ENCODE results near the gene HS3ST3B1.

HS3ST3B1 gene

GRCh38 chr17:14310605-14311004 lies 9.7 kb downstream of the HS3ST3B1 start:
- no peaks in the 10 kb centered on the region for H3K9me2 ChIP-seq (replicated peaks; ENCODE audit: control insufficient read depth, low read length)
- TF ChIP-seq CTCF (IDR thresholded peaks at IDR 0.05; ENCODE audit: low read depth, low read length, poor library complexity, severe bottlenecking) (no peak), EZH2phosphoT487 (IDR thresholded peaks at IDR 0.05; ENCODE audit: borderline replicate concordance, low read length) (no peak)
- no peaks in the 10 kb centered on the region for H3K79me2 ChIP-seq (ENCODE audit: control insufficient read depth, low read length)
- H4K20me1 ChIP-seq (ENCODE audit: control insufficient read depth, insufficient read depth, low read depth, low read length): no peaks in the 10 kb centered on the region
- no peaks in the 10 kb centered on the region for H3K27me3 ChIP-seq (ENCODE audit: control insufficient read depth, low read length)
- no peak overlapping the region for H3K4me3 ChIP-seq (ENCODE audit: low read length)
- H3K36me3 ChIP-seq (ENCODE audit: control insufficient read depth, low read length): no peaks in the 10 kb centered on the region
- no peak overlapping the region for H3K27ac ChIP-seq (ENCODE audit: low read depth, low read length)
- no peaks in the 10 kb centered on the region for H3F3A ChIP-seq (ENCODE audit: control insufficient read depth, insufficient read depth)
- no peaks in the 10 kb centered on the region for H3K4me1 ChIP-seq (ENCODE audit: control insufficient read depth, low read length)
- H3K9me3 ChIP-seq (ENCODE audit: control insufficient read depth, insufficient read depth, low read length): no peaks in the 10 kb centered on the region
- no peak overlapping the region for H3K4me2 ChIP-seq (ENCODE audit: low read length)

GRCh38 chr17:14311186-14311705 lies 10.4 kb downstream of the HS3ST3B1 start:
- no peaks in the 10 kb centered on the region for H3K27me3 ChIP-seq (ENCODE audit: control insufficient read depth, low read length)

GRCh38 chr17:14311981-14312380 lies 11.1 kb downstream of the HS3ST3B1 start:
- no peaks in the 10 kb centered on the region for H3F3A ChIP-seq (ENCODE audit: control insufficient read depth, insufficient read depth)
- H3K4me3 ChIP-seq (ENCODE audit: low read length): no peak overlapping the region
- TF ChIP-seq EZH2phosphoT487 (IDR thresholded peaks at IDR 0.05; ENCODE audit: borderline replicate concordance, low read length) (no peak), CTCF (IDR thresholded peaks at IDR 0.05; ENCODE audit: low read depth, low read length, poor library complexity, severe bottlenecking) (no peak)
- no peaks in the 10 kb centered on the region for H3K4me1 ChIP-seq (ENCODE audit: control insufficient read depth, low read length)
- no peak overlapping the region for H3K27ac ChIP-seq (ENCODE audit: low read depth, low read length)
- no peak overlapping the region for H3K4me2 ChIP-seq (ENCODE audit: low read length)
- H3K36me3 ChIP-seq (ENCODE audit: control insufficient read depth, low read length): no peaks in the 10 kb centered on the region
- no peaks in the 10 kb centered on the region for H3K9me3 ChIP-seq (ENCODE audit: control insufficient read depth, insufficient read depth, low read length)
- no peaks in the 10 kb centered on the region for H3K79me2 ChIP-seq (ENCODE audit: control insufficient read depth, low read length)
- no peaks in the 10 kb centered on the region for H3K9me2 ChIP-seq (replicated peaks; ENCODE audit: control insufficient read depth, low read length)
- H4K20me1 ChIP-seq (ENCODE audit: control insufficient read depth, insufficient read depth, low read depth, low read length): no peaks in the 10 kb centered on the region
- H3K27me3 ChIP-seq (ENCODE audit: control insufficient read depth, low read length): no peaks in the 10 kb centered on the region

More at GRCh38 chr17:14311186-14311705, 10.4 kb downstream of the HS3ST3B1 start:
- Histone ChIP-seq H3K27ac (ENCODE audit: low read depth, low read length) (no peak overlapping the region), H3K4me2 (ENCODE audit: low read length) (no peak overlapping the region), H3K9me3 (ENCODE audit: control insufficient read depth, insufficient read depth, low read length) (no peaks in the 10 kb centered on the region), H3K36me3 (ENCODE audit: control insufficient read depth, low read length) (no peaks in the 10 kb centered on the region), H3K9me2 (replicated peaks; ENCODE audit: control insufficient read depth, low read length) (no peaks in the 10 kb centered on the region), H3K4me3 (ENCODE audit: low read length) (no peak overlapping the region), H3K79me2 (ENCODE audit: control insufficient read depth, low read length) (no peaks in the 10 kb centered on the region), H4K20me1 (ENCODE audit: control insufficient read depth, insufficient read depth, low read depth, low read length) (no peaks in the 10 kb centered on the region), H3K4me1 (ENCODE audit: control insufficient read depth, low read length) (no peaks in the 10 kb centered on the region), H3F3A (ENCODE audit: control insufficient read depth, insufficient read depth) (no peaks in the 10 kb centered on the region)
- no peak for TF ChIP-seq CTCF (IDR thresholded peaks at IDR 0.05; ENCODE audit: low read depth, low read length, poor library complexity, severe bottlenecking)
- no peak for TF ChIP-seq EZH2phosphoT487 (IDR thresholded peaks at IDR 0.05; ENCODE audit: borderline replicate concordance, low read length)
